ENCODE results near the gene HOXD3.

DNA sequence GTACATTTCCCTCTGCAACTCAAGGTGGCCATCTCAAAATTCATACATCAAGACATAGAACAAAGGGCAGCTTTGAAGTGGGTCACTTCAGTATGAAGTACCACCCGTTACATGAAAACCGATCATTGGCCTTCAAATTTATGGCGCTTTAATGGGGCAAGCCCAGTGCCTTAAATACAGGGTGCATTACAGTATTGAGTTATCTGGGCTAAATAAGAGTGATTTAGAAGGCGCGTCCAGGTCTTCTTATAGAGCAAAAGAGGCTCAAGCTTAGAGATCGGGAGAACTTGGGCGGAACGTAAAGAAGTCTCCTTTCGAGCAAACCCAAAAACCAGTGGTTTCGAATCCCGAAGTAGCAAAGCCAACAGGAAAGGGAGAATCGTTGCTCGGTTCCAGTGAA lies 7.1 kb downstream of the HOXD3 start:
- no peak for TF ChIP-seq EZH2 (IDR thresholded peaks at IDR 0.05; ENCODE audit: borderline replicate concordance, low read depth, low read length, severe bottlenecking)
- TF ChIP-seq, protein P1, sequence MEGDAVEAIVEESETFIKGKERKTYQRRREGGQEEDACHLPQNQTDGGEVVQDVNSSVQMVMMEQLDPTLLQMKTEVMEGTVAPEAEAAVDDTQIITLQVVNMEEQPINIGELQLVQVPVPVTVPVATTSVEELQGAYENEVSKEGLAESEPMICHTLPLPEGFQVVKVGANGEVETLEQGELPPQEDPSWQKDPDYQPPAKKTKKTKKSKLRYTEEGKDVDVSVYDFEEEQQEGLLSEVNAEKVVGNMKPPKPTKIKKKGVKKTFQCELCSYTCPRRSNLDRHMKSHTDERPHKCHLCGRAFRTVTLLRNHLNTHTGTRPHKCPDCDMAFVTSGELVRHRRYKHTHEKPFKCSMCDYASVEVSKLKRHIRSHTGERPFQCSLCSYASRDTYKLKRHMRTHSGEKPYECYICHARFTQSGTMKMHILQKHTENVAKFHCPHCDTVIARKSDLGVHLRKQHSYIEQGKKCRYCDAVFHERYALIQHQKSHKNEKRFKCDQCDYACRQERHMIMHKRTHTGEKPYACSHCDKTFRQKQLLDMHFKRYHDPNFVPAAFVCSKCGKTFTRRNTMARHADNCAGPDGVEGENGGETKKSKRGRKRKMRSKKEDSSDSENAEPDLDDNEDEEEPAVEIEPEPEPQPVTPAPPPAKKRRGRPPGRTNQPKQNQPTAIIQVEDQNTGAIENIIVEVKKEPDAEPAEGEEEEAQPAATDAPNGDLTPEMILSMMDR (IDR thresholded peaks at IDR 0.05; ENCODE audit: borderline replicate concordance, extremely low read depth, low read length, poor library complexity, severe bottlenecking) = no peak
